ENCODE measurements around the gene CTNNA3.
"Not testable (repeated sequence)": the region's sequence is repeated elsewhere in the genome, so short reads cannot be mapped to it uniquely, and the experiment has no call there.

Gene CTNNA3

GRCh38 chr10:67606572-67606971 lies 89.4 kb downstream of the CTNNA3 start:
- H3K4me3 ChIP-seq (ENCODE audit: low read depth, low read length) = no peak overlapping the region

GRCh38 chr10:67603701-67604100 lies 92.3 kb downstream of the CTNNA3 start:
- no peak overlapping the region for H3K4me3 ChIP-seq (ENCODE audit: low read depth, low read length)

DNA sequence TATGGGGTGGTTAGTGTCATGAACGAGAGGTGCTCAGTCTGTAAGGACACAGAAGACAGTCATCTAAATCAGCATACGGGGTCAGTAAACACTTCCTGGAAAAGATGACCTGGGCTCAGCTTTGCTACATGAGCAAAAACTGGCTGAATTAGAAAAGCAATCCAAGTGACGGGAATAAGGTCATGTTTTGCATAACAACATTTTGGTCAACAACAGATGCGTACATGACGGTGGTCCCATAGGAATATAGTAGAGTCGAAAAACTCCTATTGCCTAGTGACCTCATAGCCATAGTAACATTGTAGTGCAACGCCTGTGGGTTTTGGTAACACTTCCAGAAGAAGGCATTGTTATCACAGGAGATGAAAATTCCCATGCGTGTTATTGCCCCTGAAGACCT lies 92.9 kb downstream of the CTNNA3 start:
- no peak overlapping the region for H3K4me3 ChIP-seq (ENCODE audit: low read depth, low read length)

DNA sequence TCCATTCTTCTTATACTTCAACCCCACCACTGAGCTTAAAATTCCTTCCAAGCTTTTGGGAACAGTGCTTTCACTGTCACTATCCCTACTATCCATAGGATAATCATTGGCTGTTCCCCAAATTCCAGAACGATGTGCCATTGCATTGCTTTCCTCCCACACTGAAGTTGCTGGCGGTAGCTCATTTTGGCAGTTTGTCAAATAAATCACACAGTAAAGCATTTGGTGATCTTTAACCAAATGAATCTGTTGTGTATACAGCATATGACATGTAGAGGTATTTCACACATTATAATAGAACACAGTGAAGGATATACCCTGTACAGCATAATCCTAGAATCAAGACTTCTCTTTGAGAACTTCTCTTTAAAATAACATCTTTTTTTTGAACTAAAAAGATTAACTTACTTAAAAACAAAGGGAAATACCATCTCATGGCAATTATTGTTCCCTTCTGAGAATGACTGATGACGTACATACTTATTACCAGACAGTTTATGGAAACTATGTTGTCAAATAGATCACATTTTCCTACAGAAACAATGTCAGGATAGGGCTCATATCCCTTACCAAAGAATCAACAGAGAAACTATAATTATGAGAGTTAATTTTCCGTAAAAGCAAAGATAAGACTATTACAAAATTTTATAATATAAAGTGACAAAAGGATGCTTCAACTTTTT lies 93.6 kb downstream of the CTNNA3 start:
- H3K4me3 ChIP-seq (ENCODE audit: low read depth, low read length) = no peak overlapping the region

- H3K4me3 ChIP-seq (ENCODE audit: low read depth, low read length) = no peak overlapping the region
Observed at GRCh38 chr10:67599597-67599996, 96.4 kb downstream of the CTNNA3 start.

DNA sequence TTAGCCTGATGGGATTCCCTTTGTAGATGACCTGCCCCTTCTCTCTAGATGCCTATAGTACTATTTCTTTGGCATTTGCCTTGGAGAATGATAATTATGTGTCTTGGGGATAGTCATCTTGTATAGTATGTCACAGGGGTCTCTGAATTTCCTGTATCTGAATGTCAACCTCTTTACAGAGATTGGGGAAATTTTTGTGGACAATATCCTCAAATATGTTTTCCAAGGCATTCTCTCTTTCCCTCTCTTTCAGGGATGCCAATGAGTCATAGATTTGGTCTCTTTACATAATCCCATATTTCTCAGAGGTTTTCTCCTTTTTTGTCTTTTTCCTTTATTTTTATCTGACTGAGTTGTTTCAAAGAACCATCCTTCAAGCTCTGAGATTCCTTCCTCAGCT lies 99.4 kb downstream of the CTNNA3 start:
- H3K4me3 ChIP-seq (ENCODE audit: low read depth, low read length) = no peak overlapping the region

DNA sequence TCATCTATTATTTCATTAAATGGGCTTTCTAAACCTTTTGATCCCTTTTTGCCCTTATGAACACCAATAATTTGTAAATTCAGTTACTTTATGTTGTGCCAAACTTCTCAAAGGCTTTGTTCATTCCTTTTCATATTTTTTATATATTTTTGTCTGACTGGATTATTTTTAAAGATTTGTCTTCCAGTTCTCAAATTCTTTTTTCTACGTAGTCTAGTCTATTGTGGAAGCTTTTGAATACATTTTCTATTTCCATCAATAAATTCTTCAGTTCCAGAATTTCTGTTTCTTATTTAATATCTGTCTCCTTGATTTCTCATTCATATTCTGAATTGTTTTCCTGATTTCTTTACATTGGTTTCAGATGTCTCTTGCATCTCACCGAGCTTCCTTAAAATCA lies 108.2 kb downstream of the CTNNA3 start:
- H3K4me3 ChIP-seq (ENCODE audit: low read depth, low read length) = no peak overlapping the region

GRCh38 chr10:67575532-67575931 lies 120.5 kb downstream of the CTNNA3 start:
- H3K4me3 ChIP-seq (ENCODE audit: low read depth, low read length) = no peak overlapping the region

DNA sequence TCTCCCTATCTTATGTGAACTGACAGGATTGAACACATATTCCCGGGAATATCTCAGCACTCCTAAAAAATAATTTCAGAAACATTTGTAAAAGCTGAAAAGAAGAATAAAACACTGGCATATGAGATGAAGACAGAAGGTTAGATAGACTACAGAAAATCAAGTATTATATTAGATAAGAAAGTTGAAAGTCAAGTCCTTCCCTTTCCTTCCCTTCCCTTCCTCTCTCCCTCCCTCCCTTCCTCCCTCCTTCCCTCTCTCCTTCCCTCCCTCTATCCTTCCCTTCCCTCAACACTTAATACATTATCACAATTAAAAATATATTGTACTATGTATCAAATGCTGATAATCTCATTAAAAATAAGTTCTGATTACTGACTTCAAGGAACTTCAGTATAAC lies 122.5 kb downstream of the CTNNA3 start:
- no peak overlapping the region for H3K4me3 ChIP-seq (ENCODE audit: low read depth, low read length)

GRCh38 chr10:67571503-67571902 lies 124.5 kb downstream of the CTNNA3 start:
- H3K4me3 ChIP-seq (ENCODE audit: low read depth, low read length) = no peak overlapping the region

GRCh38 chr10:67558311-67558710 lies 137.7 kb downstream of the CTNNA3 start:
- H3K4me3 ChIP-seq (ENCODE audit: low read depth, low read length) = not testable (repeated sequence)

- no peak overlapping the region for H3K4me3 ChIP-seq (ENCODE audit: low read depth, low read length)
Observed at GRCh38 chr10:67553254-67553653, 142.7 kb downstream of the CTNNA3 start.

- no peak overlapping the region for H3K4me3 ChIP-seq (ENCODE audit: low read depth, low read length)
Observed at GRCh38 chr10:67550838-67551402, 145.1 kb downstream of the CTNNA3 start.

- H3K4me3 ChIP-seq (ENCODE audit: low read depth, low read length) = no peak overlapping the region
Observed at GRCh38 chr10:67550046-67550445, 145.9 kb downstream of the CTNNA3 start.

GRCh38 chr10:67549390-67549789 lies 146.6 kb downstream of the CTNNA3 start:
- no peak overlapping the region for H3K4me3 ChIP-seq (ENCODE audit: low read depth, low read length)

- no peak overlapping the region for H3K4me3 ChIP-seq (ENCODE audit: low read depth, low read length)
Observed at GRCh38 chr10:67541411-67541810, 154.6 kb downstream of the CTNNA3 start.

- H3K4me3 ChIP-seq (ENCODE audit: low read depth, low read length) = no peak overlapping the region
Observed at GRCh38 chr10:67539312-67539711, 156.7 kb downstream of the CTNNA3 start.

DNA sequence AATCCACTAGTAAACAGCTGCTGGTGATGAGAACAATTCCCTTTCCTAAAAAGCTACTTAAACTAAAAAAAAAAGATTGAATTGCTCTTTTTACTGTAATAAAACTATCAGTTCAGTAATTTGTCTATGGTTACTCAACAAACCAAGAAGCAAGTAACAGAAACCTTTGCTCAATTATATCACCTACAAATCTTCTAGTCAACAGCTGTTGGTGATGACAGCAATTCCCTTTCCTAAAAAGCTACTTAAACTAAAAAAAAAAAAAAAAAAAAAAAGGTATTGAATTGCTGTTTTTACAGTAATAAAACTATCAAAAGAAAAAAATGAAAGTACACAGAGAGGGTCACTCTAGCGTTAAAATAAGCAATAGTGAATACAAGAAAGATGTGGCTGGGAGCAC lies 158.1 kb downstream of the CTNNA3 start:
- H3K4me3 ChIP-seq (ENCODE audit: low read depth, low read length) = no peak overlapping the region

DNA sequence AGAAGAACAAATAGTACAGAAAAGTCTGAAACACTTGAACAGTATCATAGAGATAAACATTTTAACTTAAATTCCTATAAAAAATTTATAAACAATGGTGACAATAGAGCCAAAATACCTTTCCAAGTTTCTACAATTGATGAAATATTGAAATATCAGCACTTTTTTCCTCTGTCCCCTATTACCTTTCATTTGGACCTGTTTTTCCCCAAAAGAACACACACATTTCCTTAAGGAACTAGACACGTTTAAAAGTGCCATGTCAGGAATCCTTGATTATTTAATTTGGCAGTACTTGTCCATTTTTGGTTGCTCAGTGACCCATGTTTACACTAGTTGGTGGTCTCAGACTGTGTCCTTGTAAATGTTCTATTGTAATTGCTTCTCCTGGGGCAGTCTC lies 162.6 kb downstream of the CTNNA3 start:
- no peak overlapping the region for H3K4me3 ChIP-seq (ENCODE audit: low read depth, low read length)

- H3K4me3 ChIP-seq (ENCODE audit: low read depth, low read length) = not testable (repeated sequence)
Observed at GRCh38 chr10:67530990-67531389, 165.0 kb downstream of the CTNNA3 start.

DNA sequence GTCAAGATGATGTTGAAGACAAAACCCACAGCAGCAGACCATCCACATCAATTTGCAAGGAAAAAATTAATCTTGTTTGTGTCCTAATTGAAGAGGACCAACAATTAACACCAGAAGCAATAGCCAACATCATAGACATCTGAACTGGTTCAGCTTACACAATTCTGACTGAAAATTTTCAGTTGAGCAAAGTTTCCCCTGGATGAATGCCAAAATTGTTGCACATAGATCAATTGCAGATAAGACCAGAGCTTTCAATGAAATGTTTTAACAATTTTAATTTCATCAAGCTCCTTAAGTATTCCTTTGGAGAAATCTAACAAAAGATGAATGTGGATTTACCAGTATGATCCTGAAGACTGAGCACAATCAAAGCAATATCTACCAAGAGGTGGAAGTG lies 168.6 kb downstream of the CTNNA3 start:
- no peak overlapping the region for H3K4me3 ChIP-seq (ENCODE audit: low read depth, low read length)

GRCh38 chr10:67521546-67521945 lies 174.4 kb downstream of the CTNNA3 start:
- H3K4me3 ChIP-seq (ENCODE audit: low read depth, low read length) = no peak overlapping the region

- H3K4me3 ChIP-seq (ENCODE audit: low read depth, low read length) = no peak overlapping the region
Observed at GRCh38 chr10:67520924-67521520, 175.0 kb downstream of the CTNNA3 start.

Data from iPS-11a (cell line).